HCT116 (cell line): ENCODE measurements around the gene MAGI3.

Experiments
- CTCF ChIP-seq, 3 experiments: fragments of 200-600 bp in 1 of 3; sonication (generic) in 1 of 3; IDR thresholded peaks in 2 of 3; conservative IDR thresholded peaks in 1 of 3; 2 replicates each; pipeline ENCODE4 v1.5.1; 2012 to 2017; ENCODE audit warnings: low read depth in 2 of 3, low read length in 2 of 3, antibody characterized with exemption in 1 of 3, borderline replicate concordance in 1 of 3, control low read depth in 1 of 3, mild to moderate bottlenecking in 1 of 3, mixed read lengths in 1 of 3, mixed run types in 1 of 3, moderate library complexity in 1 of 3; ENCODE audit not compliant: insufficient read depth in 1 of 3
- EZH2 ChIP-seq: fragments of 200-600 bp; sonication (generic); IDR thresholded peaks from 2 replicates; pipeline ENCODE4 v1.6.1; 2017; ENCODE audit warnings: antibody characterized with exemption, mixed run types
- EZH2phosphoT487 ChIP-seq: fragments of 200-600 bp; IDR thresholded peaks from 2 replicates; pipeline ENCODE4 v1.6.1; 2018; ENCODE audit warnings: antibody characterized with exemption, borderline replicate concordance
- JUND ChIP-seq: IDR thresholded peaks from 2 replicates; pipeline ENCODE4 v1.6.1; 2012
- MAX ChIP-seq: IDR thresholded peaks from 2 replicates; pipeline ENCODE4 v1.6.1; 2012
- POLR2A ChIP-seq: IDR thresholded peaks from 2 replicates; pipeline ENCODE4 v1.7.0; 2011; ENCODE audit warnings: borderline replicate concordance; ENCODE audit not compliant: insufficient read depth, insufficient read length; ENCODE audit errors: extremely low read depth
- POLR2AphosphoS5 ChIP-seq: IDR thresholded peaks from 2 replicates; pipeline ENCODE4 v1.6.1; 2011; ENCODE audit warnings: mild to moderate bottlenecking, low read depth, low read length, moderate library complexity
- RAD21 ChIP-seq: IDR thresholded peaks from 2 replicates; pipeline ENCODE4 v1.6.1; 2012; ENCODE audit warnings: low read depth, mild to moderate bottlenecking
- REST ChIP-seq: IDR thresholded peaks from 2 replicates; pipeline ENCODE4 v1.6.1; 2012; ENCODE audit warnings: low read depth
- SIN3A ChIP-seq: IDR thresholded peaks from 2 replicates; pipeline ENCODE4 v1.6.1; 2012; ENCODE audit warnings: low read depth
- YY1 ChIP-seq: IDR thresholded peaks from 2 replicates; pipeline ENCODE4 v1.6.1; 2011; ENCODE audit warnings: low read length, low read depth, moderate library complexity, mild to moderate bottlenecking; ENCODE audit not compliant: insufficient replicate concordance; ENCODE audit errors: extremely low read depth
- ZNF274 ChIP-seq: fragments of 200-500 bp; sonication (Bioruptor generic); IDR thresholded peaks from 2 replicates; pipeline ENCODE4 v1.6.1; 2014; ENCODE audit warnings: mild to moderate bottlenecking, low read depth, low read length, inconsistent platforms

GRCh38 chr1:113648478-113648877, 258.2 kb downstream of the MAGI3 start:
- no peak for TF ChIP-seq CTCF (IDR thresholded peaks at IDR 0.05 in 2 of 3, conservative IDR thresholded peaks at IDR 0.05 in 1 of 3; ENCODE audit: borderline replicate concordance in 1 of 3, insufficient read depth in 1 of 3, low read depth in 2 of 3, low read length in 2 of 3)
- no peak for TF ChIP-seq JUND
- TF ChIP-seq POLR2A: no peak
- no peak for TF ChIP-seq POLR2AphosphoS5
- no peak for TF ChIP-seq MAX
- TF ChIP-seq EZH2phosphoT487: no peak
- no peak for TF ChIP-seq YY1
- TF ChIP-seq EZH2: no peak
- TF ChIP-seq RAD21: no peak
- no peak for TF ChIP-seq REST
- no peak for TF ChIP-seq SIN3A
- no peak for TF ChIP-seq ZNF274
